GM12878 (cell line): ENCODE results near the gene NACA2. TPM values are rescaled to one million over a fixed set of nuclear protein-coding genes. Genes with fewer than 3 reads are reported as not detected.

Source experiments
- ATAC-seq: fragments of 200-7000 bp; cut with Tn5 transposase; 3 replicates; pipeline ENCODE4 v1.9.1; 2020; ENCODE audit warnings: mild to moderate bottlenecking, moderate library complexity
- BruUV-seq: library from RNA; stranded (reverse); fragments of 400-500 nt; replicated peaks from 2 replicates; lab custom pipeline; 2021; lab: Mats Ljungman, UMichigan
- CTCF ChIA-PET: fragments of 300-600 bp; sonication (Branson Sonifier 250); formaldehyde crosslinking; extraction: SDS; loops from one replicate; lab custom pipeline; 2021; ENCODE audit warnings: inconsistent platforms; lab: Yijun Ruan, JAX
- POLR2A ChIA-PET: fragments of 350-600 bp; formaldehyde crosslinking; extraction: SDS; loops from one replicate; lab custom pipeline; 2021; ENCODE audit warnings: inconsistent platforms; lab: Charles Lee
- RAD21 ChIA-PET: fragments of 300-600 bp; sonication (Branson Sonifier 250); formaldehyde crosslinking; loops from one replicate; lab custom pipeline; 2023; ENCODE audit warnings: antibody characterized with exemption; ENCODE audit not compliant: unreplicated experiment; lab: Charles Lee
- SMC1A ChIA-PET: fragments of 300-600 bp; sonication (Branson Sonifier 250); formaldehyde crosslinking; loops from one replicate; lab custom pipeline; 2023; ENCODE audit not compliant: unreplicated experiment, uncharacterized antibody; lab: Charles Lee
- DNase-seq: peaks from one replicate; pipeline ENCODE4 v3.0.0-alpha.2; 2011; ENCODE audit warnings: low read depth, low spot score
- FAIRE-seq: peaks from 3 replicates; lab custom pipeline; 2011; peaks lifted over from hg19 to GRCh38; lab: Jason Lieb, UNC
- H2AFZ ChIP-seq: 2 replicates; pipeline ENCODE4 v1.6.0; 2011; ENCODE audit warnings: low read depth, low read length, control low read depth; ENCODE audit not compliant: control insufficient read depth
- H3K27ac ChIP-seq: 2 replicates; pipeline ENCODE4 v1.5.1; 2011; ENCODE audit warnings: control low read depth; ENCODE audit not compliant: control insufficient read depth, insufficient read depth
- H3K27me3 ChIP-seq, 2 experiments: replicated peaks in 1 of 2; 2 replicates each; pipeline versions ENCODE4 v1.6.0 to v1.6.1; 2011; ENCODE audit warnings: low read length in 1 of 2; ENCODE audit not compliant: control insufficient read depth in 2 of 2, insufficient read depth in 2 of 2
- H3K36me3 ChIP-seq, 2 experiments: 2 replicates each; pipeline ENCODE4 v1.5.1; 2011; ENCODE audit warnings: low read length in 1 of 2; ENCODE audit not compliant: control insufficient read depth in 2 of 2, insufficient read depth in 2 of 2
- H3K4me1 ChIP-seq: 2 replicates; pipeline ENCODE4 v1.6.1; 2011; ENCODE audit warnings: mild to moderate bottlenecking, low read length, moderate library complexity, mixed read lengths; ENCODE audit not compliant: control insufficient read depth, insufficient read depth
- H3K4me2 ChIP-seq: 2 replicates; pipeline ENCODE4 v1.6.0; 2011; ENCODE audit warnings: control low read depth; ENCODE audit not compliant: control insufficient read depth, insufficient read depth
- H3K4me3 ChIP-seq: fragments of 200-600 bp; sonication (generic); 2 replicates; pipeline ENCODE4 v1.5.1; 2016
- H3K79me2 ChIP-seq: 2 replicates; pipeline ENCODE4 v1.6.0; 2011; ENCODE audit warnings: low read length; ENCODE audit not compliant: control insufficient read depth, insufficient read depth
- H3K9ac ChIP-seq: 2 replicates; pipeline ENCODE4 v1.8.0; 2011; ENCODE audit warnings: low read length, control low read depth, mixed read lengths; ENCODE audit not compliant: control insufficient read depth, insufficient read depth
- H3K9me3 ChIP-seq: replicated peaks from 3 replicates; pipeline ENCODE4 v1.5.1; 2011; ENCODE audit warnings: mild to moderate bottlenecking, low read length; ENCODE audit not compliant: control insufficient read depth, insufficient read depth
- H4K20me1 ChIP-seq: 2 replicates; pipeline ENCODE4 v1.6.0; 2011; ENCODE audit not compliant: control insufficient read depth, insufficient read depth
- E4F1 ChIP-seq: fragments of 450-650 bp; IDR thresholded peaks from 2 replicates; pipeline ENCODE4 v1.6.1; 2018; ENCODE audit warnings: borderline replicate concordance, mild to moderate bottlenecking; ENCODE audit not compliant: partially characterized antibody
- EED ChIP-seq: sonication (generic); IDR thresholded peaks from 2 replicates; pipeline ENCODE4 v1.6.1; 2016; ENCODE audit warnings: antibody characterized with exemption, low read depth
- ELK1 ChIP-seq: IDR thresholded peaks from 2 replicates; pipeline ENCODE4 v1.6.1; 2012; ENCODE audit warnings: low read depth, low read length, improper control_type of control experiment
- EZH2 ChIP-seq: IDR thresholded peaks from 2 replicates; pipeline ENCODE4 v1.6.1; 2012; ENCODE audit warnings: low read depth, mild to moderate bottlenecking, control low read depth, inconsistent platforms, low read length, borderline replicate concordance; ENCODE audit not compliant: control insufficient read depth
- HDGF ChIP-seq: fragments of 450-650 bp; IDR thresholded peaks from 2 replicates; pipeline ENCODE4 v1.6.1; 2016; ENCODE audit warnings: antibody characterized with exemption
- MAX ChIP-seq: IDR thresholded peaks from 2 replicates; pipeline ENCODE4 v1.6.1; 2012; ENCODE audit warnings: low read depth, low read length, improper control_type of control experiment
- POU2F2 ChIP-seq: IDR thresholded peaks from 3 replicates; pipeline ENCODE4 v1.6.1; 2011; ENCODE audit warnings: low read depth, mild to moderate bottlenecking, low read length, borderline replicate concordance
- PRDM15 ChIP-seq: fragments of 450-650 bp; formaldehyde crosslinking; IDR thresholded peaks from 2 replicates; pipeline ENCODE4 v1.4.0; 2020; ENCODE audit warnings: mild to moderate bottlenecking, moderate library complexity
- SP1 ChIP-seq: IDR thresholded peaks from one replicate; pipeline ENCODE4 v1.6.1; 2011; ENCODE audit warnings: low read depth, low read length
- STAT1 ChIP-seq: fragments of 450-650 bp; conservative IDR thresholded peaks from 2 replicates; pipeline ENCODE4 v1.6.1; 2014; ENCODE audit warnings: antibody characterized with exemption, mild to moderate bottlenecking
- ZBTB40 ChIP-seq: fragments of 450-650 bp; IDR thresholded peaks from 2 replicates; pipeline ENCODE4 v1.6.1; 2016; ENCODE audit warnings: mild to moderate bottlenecking, moderate library complexity, borderline replicate concordance
- ZNF217 ChIP-seq: fragments of 450-650 bp; IDR thresholded peaks from 2 replicates; pipeline ENCODE4 v1.6.1; 2017; ENCODE audit warnings: antibody characterized with exemption, mild to moderate bottlenecking
- WGBS: methylation state at CpG from one replicate; pipeline ENCODE4 v1.1.6; 2016; ENCODE audit warnings: low lambda C conversion rate; ENCODE audit not compliant: insufficient replicate concordance, insufficient coverage; ENCODE audit errors: missing lambda C conversion rate; 5-methylcytosine and 5-hydroxymethylcytosine counted together
- in situ Hi-C: fragments of 300-500 bp; cut with MboI; formaldehyde crosslinking; loops from 9 replicates; pipeline ENCODE4 v1.14.3; 2018; ENCODE audit warnings: mixed read lengths
- intact Hi-C: fragments of 100-400 bp; cut with micrococcal nuclease; formaldehyde crosslinking; loops from one replicate; pipeline ENCODE4 v1.14.2; 2022; ENCODE audit not compliant: unreplicated experiment
- polyA plus RNA-seq, 11 experiments: library from polyadenylated mRNA; depleted of rRNA in 4 of 11; unstranded in 6 of 11; stranded (reverse) in 5 of 11; fragments of >200 nt; fragmentation: Nextera tagmentation in 4 of 11; fragmentation: Illumina TruSeq in 1 of 11; extraction: Ambion mirVana in 4 of 11; extraction: Trizol in 1 of 11; gene quantifications; 1 replicate in 1 of 11; 2 replicates in 10 of 11; pipeline versions ENCODE4 v1.2.1 to v1.2.3, GENCODE V29; 2011 to 2016; ENCODE audit warnings: inconsistent platforms in 2 of 11, missing spikeins in 2 of 11, low read depth in 1 of 11
- total RNA-seq, 4 experiments: library from RNA; depleted of rRNA in 3 of 4; stranded (reverse); fragments of >200 nt in 3 of 4; fragmentation: Illumina TruSeq in 1 of 4; extraction: Trizol in 1 of 4; gene quantifications; 2 replicates each; pipeline versions ENCODE4 v1.2.1 to v1.2.3, GENCODE V29; 2013 to 2021

Gene NACA2
- total and polyA plus RNA-seq, 10 of the 15 experiments (the other 5 are each of a cell fraction or from before 2014, with no cell fraction given): 0.16 to 0.68 (median 0.36) TPM; not detected in 4

GRCh38 chr17:61579961-61580360 is 11.1 kb downstream of the NACA2 start:
- no peak for DNase-seq
- FAIRE-seq: no peak
- in situ Hi-C loops: no loop called here
- ChIA-PET RAD21 (no interaction called here), POLR2A (no interaction called here), SMC1A (no interaction called here), CTCF (no interaction called here)
- Histone ChIP-seq H3K27me3 (no peaks in the 10 kb centered on the region; a peak in 1 of 4 replicates), H2AFZ (no peak overlapping the region), H4K20me1 (no peaks in the 10 kb centered on the region), H3K9ac (no peak overlapping the region), H3K36me3 (no peaks in the 10 kb centered on the region), H3K4me3 (no peak overlapping the region), H3K4me1 (no peaks in the 10 kb centered on the region), H3K9me3 (no peaks in the 10 kb centered on the region), H3K79me2 (no peaks in the 10 kb centered on the region), H3K4me2 (no peak overlapping the region), H3K27ac (no peak overlapping the region)
- WGBS: 73% methylated on average over 9 of the region's 9 CpGs
- ATAC-seq: no peak
- intact Hi-C loops: no loop called here
- BruUV-seq: no TSS peak
- TF ChIP-seq E4F1 (no peak), EZH2 (no peak), MAX (no peak), PRDM15 (CRISPR knock-in tag) (no peak), HDGF (no peak), SP1 (no peak), ELK1 (no peak), EED (no peak), ZBTB40 (no peak), ZNF217 (no peak), STAT1 (no peak), POU2F2 (no peak)
